Fibroblast of lung (primary cell): ENCODE results near the gene SPCS2. TPM values are rescaled to one million over a fixed set of nuclear protein-coding genes. Genes with fewer than 3 reads are reported as not detected.

Experiments used
- DNase-seq, 2 donors: peaks; one replicate each; pipeline versions ENCODE4 v3.0.0 to v3.0.0-alpha.2; 2010; ENCODE audit warnings: low read depth in 2 of 2
- H2AFZ ChIP-seq: 2 replicates; pipeline ENCODE4 v1.5.1; 2012; ENCODE audit warnings: low read length, control low read depth, inconsistent platforms
- H3K27ac ChIP-seq: 2 replicates; pipeline ENCODE4 v1.5.1; 2011; ENCODE audit warnings: low read length, control low read depth; ENCODE audit not compliant: insufficient read depth
- H3K27me3 ChIP-seq: 2 replicates; pipeline ENCODE4 v1.5.1; 2011; ENCODE audit warnings: mild to moderate bottlenecking, low read length; ENCODE audit not compliant: control insufficient read depth, insufficient read depth
- H3K36me3 ChIP-seq: 2 replicates; pipeline ENCODE4 v1.5.1; 2011; ENCODE audit warnings: low read length; ENCODE audit not compliant: control insufficient read depth, insufficient read depth
- H3K4me1 ChIP-seq: 2 replicates; pipeline ENCODE4 v1.5.1; 2011; ENCODE audit warnings: low read length; ENCODE audit not compliant: control insufficient read depth, insufficient read depth; ENCODE audit errors: extremely low read depth
- H3K4me2 ChIP-seq: 2 replicates; pipeline ENCODE4 v1.5.1; 2011; ENCODE audit warnings: low read length, control low read depth; ENCODE audit not compliant: insufficient read depth; ENCODE audit errors: extremely low read depth
- H3K4me3 ChIP-seq, 4 experiments: fragments of 200-600 bp in 1 of 4; sonication (generic) in 1 of 4; replicated peaks in 1 of 4; 2 replicates each; pipeline ENCODE4 v1.5.1; 2011 to 2016; ENCODE audit warnings: low read length in 4 of 4, low read depth in 3 of 4, mild to moderate bottlenecking in 3 of 4, control low read depth in 2 of 4, inconsistent platforms in 1 of 4, mixed read lengths in 1 of 4; ENCODE audit not compliant: insufficient read depth in 1 of 4; ENCODE audit errors: control extremely low read depth in 1 of 4
- H3K79me2 ChIP-seq: 2 replicates; pipeline ENCODE4 v1.5.1; 2012; ENCODE audit warnings: mild to moderate bottlenecking, low read length, inconsistent platforms; ENCODE audit not compliant: control insufficient read depth, insufficient read depth
- H3K9ac ChIP-seq: 2 replicates; pipeline ENCODE4 v1.5.1; 2011; ENCODE audit warnings: mild to moderate bottlenecking, low read length, control low read depth; ENCODE audit not compliant: insufficient read depth
- H3K9me3 ChIP-seq: 2 replicates; pipeline ENCODE4 v1.5.1; 2012; ENCODE audit warnings: low read depth, low read length; ENCODE audit not compliant: control insufficient read depth, insufficient read depth
- H4K20me1 ChIP-seq: 2 replicates; pipeline ENCODE4 v1.5.1; 2011; ENCODE audit warnings: low read length; ENCODE audit not compliant: control insufficient read depth, insufficient read depth; ENCODE audit errors: extremely low read depth
- CTCF ChIP-seq, 2 donors: IDR thresholded peaks in 1 of 2; conservative IDR thresholded peaks in 1 of 2; 1 replicate in 1 of 2; 2 replicates in 1 of 2; pipeline ENCODE4 v1.5.1; 2011 to 2012; ENCODE audit warnings: low read length in 2 of 2, control low read depth in 1 of 2, inconsistent platforms in 1 of 2, low read depth in 1 of 2, mild to moderate bottlenecking in 1 of 2
- EZH2 ChIP-seq: IDR thresholded peaks from 2 replicates; pipeline ENCODE4 v1.5.1; 2012; ENCODE audit warnings: low read length, control low read depth, mild to moderate bottlenecking; ENCODE audit errors: missing control alignments
- polyA plus RNA-seq, 2 donors: library from polyadenylated mRNA; depleted of rRNA in 1 of 2; stranded (reverse) in 1 of 2; unstranded in 1 of 2; fragments of >200 nt; gene quantifications; 2 replicates each; pipeline ENCODE4 v1.2.1, GENCODE V29; 2011 to 2012; ENCODE audit warnings: missing spikeins in 1 of 2
- total RNA-seq: library from RNA; depleted of rRNA; stranded (reverse); fragments of >200 nt; gene quantifications from 2 replicates; pipeline ENCODE4 v1.2.1, GENCODE V29; 2014

SPCS2 gene
- total and polyA plus RNA-seq, 2 donors (not counting 1 experiment from before 2014, with no cell fraction given), result 11.7 to 97.9 TPM

GRCh38 chr11:74942073-74942759, 6.8 kb upstream of the SPCS2 start:
- H3K27ac ChIP-seq, result peak overlapping the region; percentile 74
- TF ChIP-seq EZH2, result no peak
- TF ChIP-seq CTCF (conservative IDR thresholded peaks at IDR 0.05 in 1 of 2, IDR thresholded peaks at IDR 0.05 in 1 of 2; ENCODE audit: low read depth in 1 of 2, low read length in 2 of 2), result no peak
- no peak overlapping the region for H2AFZ ChIP-seq
- no peaks in the 10 kb centered on the region for H3K27me3 ChIP-seq
- H3K79me2 ChIP-seq, result no peaks in the 10 kb centered on the region
- peaks cover 2% of the 10 kb centered on the region for H4K20me1 ChIP-seq
- H3K9me3 ChIP-seq, result no peaks in the 10 kb centered on the region
- no peak overlapping the region for H3K4me3 ChIP-seq
- H3K4me1 ChIP-seq, result peaks cover 15% of the 10 kb centered on the region
- no peak for DNase-seq
- H3K9ac ChIP-seq, result no peak overlapping the region
- H3K36me3 ChIP-seq, result peaks cover 2% of the 10 kb centered on the region
- no peak overlapping the region for H3K4me2 ChIP-seq

DNA sequence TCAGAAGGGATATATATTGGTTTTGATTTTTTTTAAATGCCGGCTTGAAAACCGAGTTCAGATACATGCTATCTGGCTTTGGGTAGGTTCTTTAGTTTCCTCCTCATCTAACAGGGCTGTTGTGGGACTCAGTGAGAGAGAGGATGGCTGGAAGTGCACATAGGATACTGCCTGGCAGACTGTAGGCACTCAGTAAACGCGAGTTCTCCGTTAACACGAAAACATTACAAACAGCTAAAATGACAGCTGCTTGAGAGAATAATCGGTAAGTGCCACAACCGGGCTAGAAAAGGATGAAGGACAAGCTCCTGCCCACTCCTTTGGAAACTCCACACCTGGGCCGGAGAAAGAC, 544 bp upstream of the SPCS2 start:
- peaks cover 11% of the 10 kb centered on the region for H3K4me1 ChIP-seq
- peaks cover 1% of the 10 kb centered on the region for H3K36me3 ChIP-seq
- peak overlapping the region; percentile 95 for H3K27ac ChIP-seq
- no peaks in the 10 kb centered on the region for H4K20me1 ChIP-seq
- peak overlapping the region; percentile 92 for H3K4me2 ChIP-seq
- peak overlapping the region; percentile 97 for H2AFZ ChIP-seq
- peak overlapping the region; percentile 94 for H3K9ac ChIP-seq
- DNase-seq, result peak in 1 of 2 donors; percentile 24
- TF ChIP-seq CTCF (conservative IDR thresholded peaks at IDR 0.05 in 1 of 2, IDR thresholded peaks at IDR 0.05 in 1 of 2; ENCODE audit: low read depth in 1 of 2, low read length in 2 of 2), result no peak
- no peak for TF ChIP-seq EZH2
- H3K79me2 ChIP-seq, result peaks cover 48% of the 10 kb centered on the region
- no peaks in the 10 kb centered on the region for H3K9me3 ChIP-seq
- H3K27me3 ChIP-seq, result no peaks in the 10 kb centered on the region
- peak overlapping the region; percentile 97 to 99 (median 98) for H3K4me3 ChIP-seq

- no peak for TF ChIP-seq CTCF (conservative IDR thresholded peaks at IDR 0.05 in 1 of 2, IDR thresholded peaks at IDR 0.05 in 1 of 2; ENCODE audit: low read depth in 1 of 2, low read length in 2 of 2)
- TF ChIP-seq EZH2, result no peak
- Histone ChIP-seq H3K27me3 (no peaks in the 10 kb centered on the region), H3K79me2 (peaks cover 59% of the 10 kb centered on the region), H3K4me1 (peaks cover 3% of the 10 kb centered on the region), H3K36me3 (peaks cover 1% of the 10 kb centered on the region), H3K9ac (peak overlapping the region; percentile 94), H4K20me1 (no peaks in the 10 kb centered on the region), H3K4me2 (peak overlapping the region; percentile 78), H3K27ac (peak overlapping the region; percentile 95), H2AFZ (no peak overlapping the region), H3K4me3 (peak overlapping the region; percentile 97 to 99 (median 98)), H3K9me3 (no peaks in the 10 kb centered on the region)
- peak in 1 of 2 donors; percentile 44 for DNase-seq
Observed at GRCh38 chr11:74949753-74950137, 679 bp downstream of the SPCS2 start.
